H1 (cell line): ENCODE results near the gene BNC2. TPM values are rescaled to one million over a fixed set of nuclear protein-coding genes. Genes with fewer than 3 reads are reported as not detected.

ENCODE experiments used
- RAD21 ChIP-seq, 2 experiments: IDR thresholded peaks in 1 of 2; conservative IDR thresholded peaks in 1 of 2; 2 replicates each; pipeline ENCODE4 v1.6.1; 2011; ENCODE audit warnings: low read depth in 2 of 2, low read length in 2 of 2, improper control_type of control experiment in 1 of 2, inconsistent platforms in 1 of 2, mild to moderate bottlenecking in 1 of 2, moderate library complexity in 1 of 2
- RNF2 ChIP-seq: fragments of 200-900, 300-1000 bp; sonication (generic); IDR thresholded peaks from 2 replicates; pipeline ENCODE4 v1.7.1; 2016; ENCODE audit warnings: borderline replicate concordance, low read depth, mild to moderate bottlenecking, antibody characterized with exemption, low read length; ENCODE audit not compliant: poor library complexity, severe bottlenecking; ENCODE audit errors: missing control alignments
- SUZ12 ChIP-seq: fragments of 200-600 bp; sonication (generic); IDR thresholded peaks from 2 replicates; pipeline ENCODE4 v1.6.1; 2012; ENCODE audit warnings: mild to moderate bottlenecking, inconsistent platforms, low read length, moderate library complexity, mixed read lengths
- polyA plus RNA-seq, 7 experiments: library from polyadenylated mRNA; depleted of rRNA in 3 of 7; stranded (reverse) in 5 of 7; unstranded in 2 of 7; fragments of >200 nt in 5 of 7; fragments of 200-250 nt in 2 of 7; gene quantifications; 1 replicate in 5 of 7; 2 replicates in 1 of 7; 4 replicates in 1 of 7; pipeline versions ENCODE4 v1.2.1 to v1.2.3, GENCODE V29; 2011 to 2013; ENCODE audit warnings: missing spikeins in 2 of 7, mixed read lengths in 2 of 7
- total RNA-seq: library from RNA; stranded (reverse); fragmentation: NEBNext Ultra II Directional; extraction: Animal tissue kit (Norgen Biotek cat#: 25700); gene quantifications from 2 replicates; pipeline ENCODE4 v1.2.1, GENCODE V29; 2021

The BNC2 gene
- total and polyA plus RNA-seq, 2 of the 8 experiments (the other 6 are each of a cell fraction or from before 2014, with no cell fraction given): 16.0 to 26.8 TPM

GRCh38 chr9:16450578-16450977, 419.9 kb downstream of the BNC2 start (continued):
- TF ChIP-seq RAD21 (IDR thresholded peaks at IDR 0.05 in 1 of 2, conservative IDR thresholded peaks at IDR 0.05 in 1 of 2; ENCODE audit: low read depth in 2 of 2, low read length in 2 of 2) (no peak), SUZ12 (no peak), RNF2 (no peak)
